ENCODE results near the gene PPIP5K2. TPM values are rescaled to one million over a fixed set of nuclear protein-coding genes. Genes with fewer than 3 reads are reported as not detected.
"Not testable (repeated sequence)": the region's sequence is repeated elsewhere in the genome, so short reads cannot be mapped to it uniquely, and the experiment has no call there.

Gene PPIP5K2
- total RNA-seq, result 44.1 and 52.5 TPM in 2 replicates

- intact Hi-C loops (cut with micrococcal nuclease), result loop anchor here (1.0 to 5.0 kb wide), 5 partner anchors 138 to 528 kb away; partner anchors contain the start of gene MACIR
- peak; percentile 96 for DNase-seq (ENCODE audit: low spot score)
- Mint-ChIP-seq H3K27me3 (ENCODE audit: low read depth) (no peaks in the 10 kb centered on the region), H3K4me1 (ENCODE audit: low read depth) (peaks cover 44% of the 10 kb centered on the region), H3K9me3 (no peaks in the 10 kb centered on the region), H3K36me3 (ENCODE audit: low read depth) (peaks cover 18% of the 10 kb centered on the region), H3K4me3 (ENCODE audit: low read depth) (peak within 1 kb of the TSS; percentile 95), H3K27ac (peak within 1 kb of the TSS; percentile 99)
Measured at GRCh38 chr5:103119765-103120606, at the start of gene PPIP5K2, which contains the start of gene GIN1. Gene PPIP5K2 (plus strand): TSS chr5:103120301. CDS start chr5:103129590, 9,289 bp downstream. Gene GIN1 (minus strand): TSS chr5:103120138. CDS start chr5:103108707, 11,431 bp downstream.

GRCh38 chr5:103073500-103073899 is 46.6 kb upstream of the PPIP5K2 start:
- not testable (repeated sequence) for H3K4me3 Mint-ChIP-seq (ENCODE audit: low read depth); H3K27ac Mint-ChIP-seq
- H3K9me3 Mint-ChIP-seq, result peaks cover 42% of the 10 kb centered on the region

GRCh38 chr5:103075442-103075841 is 44.7 kb upstream of the PPIP5K2 start:
- no peaks in the 10 kb centered on the region for H3K4me1 Mint-ChIP-seq (ENCODE audit: low read depth)
- no peaks in the 10 kb centered on the region for H3K27me3 Mint-ChIP-seq (ENCODE audit: low read depth)
- H3K36me3 Mint-ChIP-seq (ENCODE audit: low read depth), result no peaks in the 10 kb centered on the region
- no peak overlapping the region for H3K4me3 Mint-ChIP-seq (ENCODE audit: low read depth)
- H3K27ac Mint-ChIP-seq, result no peak overlapping the region
- peaks cover 49% of the 10 kb centered on the region for H3K9me3 Mint-ChIP-seq
- no peak for DNase-seq (ENCODE audit: low spot score)
- intact Hi-C loops (cut with micrococcal nuclease), result no loop called here

More at GRCh38 chr5:103073500-103073899, 46.6 kb upstream of the PPIP5K2 start:
- H3K27me3 Mint-ChIP-seq (ENCODE audit: low read depth); H3K4me1 Mint-ChIP-seq (ENCODE audit: low read depth); H3K36me3 Mint-ChIP-seq (ENCODE audit: low read depth); intact Hi-C loops (cut with micrococcal nuclease); DNase-seq (ENCODE audit: low spot score): not testable (repeated sequence)

- H3K4me1 Mint-ChIP-seq (ENCODE audit: low read depth), result no peaks in the 10 kb centered on the region
- peaks cover 57% of the 10 kb centered on the region for H3K9me3 Mint-ChIP-seq
- intact Hi-C loops (cut with micrococcal nuclease), result no loop called here
- peaks cover 7% of the 10 kb centered on the region for H3K36me3 Mint-ChIP-seq (ENCODE audit: low read depth)
- H3K4me3 Mint-ChIP-seq (ENCODE audit: low read depth), result no peak overlapping the region
- DNase-seq (ENCODE audit: low spot score), result no peak
- H3K27me3 Mint-ChIP-seq (ENCODE audit: low read depth), result no peaks in the 10 kb centered on the region
- no peak overlapping the region for H3K27ac Mint-ChIP-seq
Measured at GRCh38 chr5:103079796-103080195, 40.3 kb upstream of the PPIP5K2 start.

- H3K9me3 Mint-ChIP-seq, result peaks cover 22% of the 10 kb centered on the region
- H3K4me1 Mint-ChIP-seq (ENCODE audit: low read depth), result no peaks in the 10 kb centered on the region
- no peaks in the 10 kb centered on the region for H3K27me3 Mint-ChIP-seq (ENCODE audit: low read depth)
- intact Hi-C loops (cut with micrococcal nuclease), result no loop called here
- DNase-seq (ENCODE audit: low spot score), result no peak
- H3K36me3 Mint-ChIP-seq (ENCODE audit: low read depth), result peaks cover 42% of the 10 kb centered on the region
- H3K4me3 Mint-ChIP-seq (ENCODE audit: low read depth), result no peak overlapping the region
- no peak overlapping the region for H3K27ac Mint-ChIP-seq
Measured at GRCh38 chr5:103086547-103086946, 33.6 kb upstream of the PPIP5K2 start.

GRCh38 chr5:103089272-103089671 is 30.8 kb upstream of the PPIP5K2 start:
- DNase-seq (ENCODE audit: low spot score), result no peak
- no peak overlapping the region for H3K4me3 Mint-ChIP-seq (ENCODE audit: low read depth)
- no peaks in the 10 kb centered on the region for H3K4me1 Mint-ChIP-seq (ENCODE audit: low read depth)
- H3K27me3 Mint-ChIP-seq (ENCODE audit: low read depth), result no peaks in the 10 kb centered on the region
- intact Hi-C loops (cut with micrococcal nuclease), result no loop called here
- H3K36me3 Mint-ChIP-seq (ENCODE audit: low read depth), result peaks cover 44% of the 10 kb centered on the region
- no peak overlapping the region for H3K27ac Mint-ChIP-seq
- peaks cover 6% of the 10 kb centered on the region for H3K9me3 Mint-ChIP-seq

- Mint-ChIP-seq H3K4me1 (ENCODE audit: low read depth) (no peaks in the 10 kb centered on the region), H3K27me3 (ENCODE audit: low read depth) (no peaks in the 10 kb centered on the region), H3K9me3 (no peaks in the 10 kb centered on the region), H3K4me3 (ENCODE audit: low read depth) (no peak overlapping the region), H3K36me3 (ENCODE audit: low read depth) (peaks cover 39% of the 10 kb centered on the region), H3K27ac (no peak overlapping the region)
- DNase-seq (ENCODE audit: low spot score), result no peak
- intact Hi-C loops (cut with micrococcal nuclease), result no loop called here
Measured at GRCh38 chr5:103090791-103091190, 29.3 kb upstream of the PPIP5K2 start.

GRCh38 chr5:103092676-103093075 is 27.4 kb upstream of the PPIP5K2 start:
- no peak overlapping the region for H3K4me3 Mint-ChIP-seq (ENCODE audit: low read depth)
- intact Hi-C loops (cut with micrococcal nuclease), result no loop called here
- no peak overlapping the region for H3K27ac Mint-ChIP-seq
- no peak for DNase-seq (ENCODE audit: low spot score)
- peaks cover 32% of the 10 kb centered on the region for H3K36me3 Mint-ChIP-seq (ENCODE audit: low read depth)
- no peaks in the 10 kb centered on the region for H3K4me1 Mint-ChIP-seq (ENCODE audit: low read depth)
- H3K27me3 Mint-ChIP-seq (ENCODE audit: low read depth), result no peaks in the 10 kb centered on the region
- no peaks in the 10 kb centered on the region for H3K9me3 Mint-ChIP-seq

GRCh38 chr5:103093727-103094126 is 26.4 kb upstream of the PPIP5K2 start:
- no peak for DNase-seq (ENCODE audit: low spot score)
- Mint-ChIP-seq H3K4me3 (ENCODE audit: low read depth) (no peak overlapping the region), H3K27me3 (ENCODE audit: low read depth) (no peaks in the 10 kb centered on the region), H3K4me1 (ENCODE audit: low read depth) (no peaks in the 10 kb centered on the region), H3K27ac (no peak overlapping the region), H3K9me3 (no peaks in the 10 kb centered on the region), H3K36me3 (ENCODE audit: low read depth) (peaks cover 24% of the 10 kb centered on the region)
- intact Hi-C loops (cut with micrococcal nuclease), result no loop called here

- no peak overlapping the region for H3K27ac Mint-ChIP-seq
- intact Hi-C loops (cut with micrococcal nuclease), result no loop called here
Measured at GRCh38 chr5:103094737-103095136, 25.4 kb upstream of the PPIP5K2 start.

GRCh38 chr5:103098993-103099392 is 21.1 kb upstream of the PPIP5K2 start:
- DNase-seq (ENCODE audit: low spot score), result no peak
- H3K9me3 Mint-ChIP-seq, result no peaks in the 10 kb centered on the region

More at GRCh38 chr5:103094737-103095136, 25.4 kb upstream of the PPIP5K2 start:
- Mint-ChIP-seq H3K4me1 (ENCODE audit: low read depth) (no peaks in the 10 kb centered on the region), H3K9me3 (no peaks in the 10 kb centered on the region), H3K4me3 (ENCODE audit: low read depth) (no peak overlapping the region), H3K36me3 (ENCODE audit: low read depth) (peaks cover 19% of the 10 kb centered on the region), H3K27me3 (ENCODE audit: low read depth) (no peaks in the 10 kb centered on the region)
- DNase-seq (ENCODE audit: low spot score), result no peak

GRCh38 chr5:103101079-103101750 is 18.9 kb upstream of the PPIP5K2 start:
- peaks cover 28% of the 10 kb centered on the region for H3K36me3 Mint-ChIP-seq (ENCODE audit: low read depth)
- intact Hi-C loops (cut with micrococcal nuclease), result no loop called here
- H3K4me1 Mint-ChIP-seq (ENCODE audit: low read depth), result peaks cover 6% of the 10 kb centered on the region
- no peaks in the 10 kb centered on the region for H3K27me3 Mint-ChIP-seq (ENCODE audit: low read depth)
- no peaks in the 10 kb centered on the region for H3K9me3 Mint-ChIP-seq
- H3K4me3 Mint-ChIP-seq (ENCODE audit: low read depth), result no peak overlapping the region
- no peak overlapping the region for H3K27ac Mint-ChIP-seq
- DNase-seq (ENCODE audit: low spot score), result no peak

More at GRCh38 chr5:103098993-103099392, 21.1 kb upstream of the PPIP5K2 start:
- intact Hi-C loops (cut with micrococcal nuclease), result no loop called here
- Mint-ChIP-seq H3K4me1 (ENCODE audit: low read depth) (peaks cover 6% of the 10 kb centered on the region), H3K36me3 (ENCODE audit: low read depth) (peaks cover 25% of the 10 kb centered on the region), H3K27me3 (ENCODE audit: low read depth) (no peaks in the 10 kb centered on the region), H3K27ac (no peak overlapping the region), H3K4me3 (ENCODE audit: low read depth) (no peak overlapping the region)

GRCh38 chr5:103102234-103102633 is 17.9 kb upstream of the PPIP5K2 start:
- Mint-ChIP-seq H3K36me3 (ENCODE audit: low read depth) (peaks cover 31% of the 10 kb centered on the region), H3K27ac (no peak overlapping the region), H3K27me3 (ENCODE audit: low read depth) (no peaks in the 10 kb centered on the region), H3K9me3 (no peaks in the 10 kb centered on the region), H3K4me3 (ENCODE audit: low read depth) (no peak overlapping the region), H3K4me1 (ENCODE audit: low read depth) (peaks cover 6% of the 10 kb centered on the region)
- intact Hi-C loops (cut with micrococcal nuclease), result no loop called here
- DNase-seq (ENCODE audit: low spot score), result no peak

Data from activated T-helper 2 cell treated with anti-CD3 and anti-CD28 coated beads, Interferon-gamma antibody, Interleukin-2, Interleukin-4, amounts not matched to agents 10 μg/mL and 5 μg/mL and 100 μg/mL, durations not matched to agents 14 hours and 24 hours and 36 hours (primary cell).